Pons (tissue), 1 donor: Measurements from ENCODE around the gene COL17A1.

ENCODE experiments used
- DNase-seq: peaks from one replicate; pipeline ENCODE4 v3.0.0-alpha.2; 2016; ENCODE audit warnings: low spot score

COL17A1 gene

DNA sequence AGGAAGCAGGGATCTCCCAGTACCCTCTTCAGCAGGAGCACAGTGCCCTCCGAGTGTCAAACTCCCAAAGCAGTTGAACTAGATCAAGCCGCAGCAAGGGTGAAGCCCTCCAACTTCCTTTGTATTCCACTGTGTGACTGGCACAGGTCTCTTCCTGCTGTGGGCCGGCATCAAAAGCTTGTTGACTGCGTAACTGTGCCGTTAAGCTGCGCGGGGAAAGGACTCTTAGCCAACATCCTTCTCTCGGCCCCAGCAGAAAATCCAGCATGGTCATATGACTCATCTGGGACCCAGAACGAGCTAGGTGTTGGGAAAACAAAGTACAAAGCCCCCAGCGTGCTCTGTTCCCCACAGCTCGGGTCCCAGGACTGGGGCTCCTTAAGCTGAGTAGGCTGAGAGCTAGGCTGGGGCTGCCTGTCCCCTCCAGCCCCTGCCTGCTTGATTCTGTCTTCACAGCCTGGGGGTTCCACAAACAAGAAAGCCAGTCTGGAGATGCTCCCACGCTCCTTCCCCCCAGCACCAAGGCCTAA is 52.2 kb downstream of the COL17A1 start:
- no peak for DNase-seq

- DNase-seq: peak; percentile 28
Observed at GRCh38 chr10:104032144-104032775, 53.4 kb downstream of the COL17A1 start.

- DNase-seq: no peak
Observed at GRCh38 chr10:104031631-104032030, 54.0 kb downstream of the COL17A1 start.

DNA sequence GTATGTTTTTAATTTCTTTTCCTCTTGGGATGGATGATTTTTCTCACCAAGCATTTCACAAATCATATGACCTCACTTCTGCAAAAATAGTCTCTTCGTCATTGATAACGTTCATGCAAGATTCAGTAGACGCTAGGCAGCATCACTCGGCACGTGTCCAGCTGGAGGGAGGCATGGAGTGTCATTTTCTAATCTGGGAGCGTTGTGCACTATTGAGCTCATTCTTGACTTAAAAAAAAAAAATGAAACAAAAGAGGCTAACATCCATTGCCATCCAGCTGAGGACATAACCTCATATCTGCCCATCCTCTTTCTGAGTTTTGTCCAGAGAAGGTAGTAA is 56.2 kb downstream of the COL17A1 start:
- DNase-seq: peak; percentile 88

DNA sequence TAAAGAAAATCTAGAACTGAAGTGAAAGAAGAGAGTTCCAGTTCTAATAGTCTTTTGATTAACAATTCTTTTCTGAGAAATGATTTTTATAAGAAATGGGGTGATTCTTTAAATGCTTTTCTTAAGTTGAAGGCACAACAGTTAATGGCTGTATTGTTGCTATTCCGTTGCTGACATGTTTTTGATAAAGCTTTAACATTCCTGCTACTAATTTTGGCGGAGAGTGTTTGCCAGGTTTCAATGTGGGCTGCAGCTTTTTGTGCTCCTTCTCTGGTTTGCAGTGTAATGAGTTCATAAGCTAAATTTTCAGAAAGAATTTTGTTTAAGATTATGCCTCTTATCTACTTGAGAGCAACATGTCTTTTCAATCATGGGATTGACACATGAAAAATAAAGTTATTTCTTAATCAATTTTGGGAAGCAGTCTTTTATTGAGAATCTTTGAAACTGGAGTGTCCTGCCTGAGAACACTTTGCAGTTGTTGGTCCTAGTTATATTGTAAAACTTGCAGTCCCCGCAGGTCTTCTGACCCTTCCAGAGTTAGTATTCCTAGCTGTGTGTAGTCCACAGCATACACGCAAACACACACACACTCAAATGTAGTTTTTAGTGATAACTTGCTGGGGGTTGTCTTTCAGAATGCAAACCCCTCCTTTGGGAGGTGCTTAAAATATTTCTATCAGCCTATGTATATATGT is 56.7 kb downstream of the COL17A1 start:
- DNase-seq: peak; percentile 22

GRCh38 chr10:104028146-104028545 is 57.5 kb downstream of the COL17A1 start:
- DNase-seq: peak; percentile 87

- no peak for DNase-seq
Observed at GRCh38 chr10:104026762-104027161, 58.9 kb downstream of the COL17A1 start.

DNA sequence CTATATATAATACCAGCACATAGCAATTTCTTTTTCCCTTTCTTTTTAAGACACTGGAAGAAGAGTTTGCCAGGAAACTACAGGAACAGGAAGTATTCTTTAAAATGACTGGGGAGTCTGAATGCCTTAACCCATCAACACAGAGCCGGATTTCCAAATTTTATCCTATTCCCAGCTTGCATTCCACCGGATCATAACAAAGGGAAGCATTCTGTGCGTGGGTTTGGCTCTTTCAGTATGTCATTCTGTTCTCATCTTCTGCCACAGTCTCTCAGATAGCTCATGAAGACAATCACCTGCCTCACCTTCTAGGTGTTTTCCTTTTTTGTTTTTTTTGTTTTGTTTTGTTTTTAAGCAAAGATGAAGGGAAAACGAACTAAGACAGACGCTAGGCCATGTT is 60.2 kb downstream of the COL17A1 start:
- peak; percentile 14 for DNase-seq

GRCh38 chr10:104022026-104022425 is 63.7 kb downstream of the COL17A1 start:
- DNase-seq: no peak

DNA sequence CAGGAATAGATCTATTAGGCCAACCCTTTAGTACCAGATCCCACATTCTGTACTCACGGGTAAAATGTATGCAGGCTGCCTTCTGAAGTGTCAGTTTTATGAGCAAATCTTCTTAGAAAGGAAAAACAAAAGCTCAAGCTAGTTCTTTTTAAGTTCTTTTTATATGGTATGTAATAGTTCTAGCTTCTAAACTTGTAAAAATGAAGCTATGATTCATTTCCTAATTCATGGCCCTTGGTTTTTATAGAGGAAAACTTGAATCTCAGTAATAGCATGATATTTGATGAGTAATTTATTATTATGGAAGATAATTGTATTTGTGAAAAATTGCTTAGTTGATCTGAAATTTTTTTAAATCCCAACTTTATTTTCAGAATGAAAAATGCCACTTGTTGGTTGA is 64.4 kb downstream of the COL17A1 start:
- DNase-seq: no peak

DNA sequence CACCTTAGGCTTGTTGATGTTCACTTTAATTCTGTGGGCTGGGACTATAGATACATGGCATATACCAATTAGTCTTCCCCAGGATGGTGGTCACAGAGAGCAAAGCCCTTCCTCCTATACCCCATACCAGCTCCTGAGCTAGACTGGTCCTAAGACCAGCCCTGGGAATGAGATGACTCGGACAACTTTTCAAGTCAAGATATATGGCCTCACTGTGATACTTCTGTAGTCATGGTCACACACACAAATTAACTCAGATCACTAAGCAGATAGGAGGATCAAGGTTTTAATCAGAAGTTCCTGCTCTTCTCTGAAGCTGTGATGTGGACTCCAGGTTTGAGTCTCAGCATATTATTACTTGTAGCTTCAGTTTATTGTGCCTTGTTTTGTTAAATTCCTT is 65.7 kb downstream of the COL17A1 start:
- no peak for DNase-seq

DNA sequence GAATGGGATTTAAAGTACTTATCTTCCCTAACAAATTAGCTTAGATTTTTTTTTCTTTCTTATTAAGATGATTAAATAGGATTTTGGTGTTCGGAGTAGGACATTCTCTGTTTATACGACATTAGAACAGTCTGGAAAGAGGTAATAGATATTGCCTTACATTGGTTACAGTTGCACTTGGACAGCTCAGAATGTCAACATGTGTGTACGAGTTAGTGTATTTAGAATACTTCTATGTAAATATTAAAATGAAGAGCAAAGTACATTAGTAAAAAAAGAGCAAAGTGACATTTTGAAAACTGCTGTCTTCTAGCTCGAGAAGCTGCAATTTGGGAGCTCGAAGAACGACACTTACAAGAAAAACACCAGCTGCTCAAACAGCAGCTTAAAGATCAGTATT is 67.2 kb downstream of the COL17A1 start:
- no peak for DNase-seq

- no peak for DNase-seq
Observed at GRCh38 chr10:104016661-104017060, 69.0 kb downstream of the COL17A1 start.

DNA sequence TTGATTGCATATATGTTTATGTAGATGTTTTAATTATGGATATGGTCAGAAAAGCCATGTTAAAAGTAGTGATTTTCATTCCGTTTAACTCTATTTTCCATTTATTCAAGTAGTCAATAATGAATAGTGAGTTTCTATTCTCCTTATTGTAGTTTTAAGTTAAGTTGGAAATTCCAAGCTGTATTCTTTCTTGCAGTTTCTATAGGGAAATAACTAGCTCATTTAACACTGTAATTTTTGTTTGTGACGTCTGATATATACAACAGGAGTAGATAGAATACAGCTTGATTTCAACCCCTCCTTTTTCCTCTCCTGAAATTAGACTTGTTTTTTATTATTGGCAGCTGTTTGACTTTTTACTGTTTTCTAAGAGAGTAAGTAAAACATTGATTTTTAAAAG is 71.5 kb downstream of the COL17A1 start:
- DNase-seq: no peak

DNA sequence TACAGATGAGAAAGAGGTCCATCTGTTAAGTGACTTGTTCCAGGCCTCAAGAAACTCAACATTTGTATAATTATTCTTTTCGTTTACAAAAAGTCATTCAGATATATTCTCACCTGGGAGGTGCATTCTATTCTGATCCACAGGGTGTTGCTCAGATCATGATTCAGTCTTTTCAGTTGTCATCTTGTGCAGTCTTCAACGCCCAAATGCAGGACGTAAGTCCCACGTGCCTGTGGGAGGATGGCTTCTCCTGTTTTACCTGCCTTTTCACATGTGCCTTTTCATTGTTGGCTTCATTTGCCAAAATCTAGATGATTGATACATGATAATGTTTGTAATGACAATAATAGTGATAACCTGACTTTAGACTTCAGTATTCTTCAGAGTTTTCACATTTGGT is 72.2 kb downstream of the COL17A1 start:
- no peak for DNase-seq

DNA sequence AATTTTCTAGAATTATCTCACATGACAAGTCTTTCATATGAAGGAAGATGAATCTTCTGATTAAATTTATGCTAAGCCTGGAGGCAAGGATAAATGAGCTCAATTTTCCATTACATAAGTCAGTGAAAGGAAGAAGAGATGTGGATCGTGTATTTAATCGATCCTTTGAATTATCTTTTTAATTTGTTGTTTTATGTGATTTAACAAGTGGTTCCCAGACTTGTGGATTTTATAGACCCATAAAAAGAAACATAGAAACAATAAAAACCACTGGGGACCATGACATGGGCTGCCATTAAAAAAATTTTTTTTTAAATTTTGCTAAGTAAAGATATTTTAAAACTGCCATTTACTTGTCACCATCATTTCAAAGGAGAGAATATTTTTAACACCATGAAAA is 73.8 kb downstream of the COL17A1 start:
- DNase-seq: no peak

GRCh38 chr10:104005172-104005863 is 80.4 kb downstream of the COL17A1 start:
- DNase-seq: no peak

DNA sequence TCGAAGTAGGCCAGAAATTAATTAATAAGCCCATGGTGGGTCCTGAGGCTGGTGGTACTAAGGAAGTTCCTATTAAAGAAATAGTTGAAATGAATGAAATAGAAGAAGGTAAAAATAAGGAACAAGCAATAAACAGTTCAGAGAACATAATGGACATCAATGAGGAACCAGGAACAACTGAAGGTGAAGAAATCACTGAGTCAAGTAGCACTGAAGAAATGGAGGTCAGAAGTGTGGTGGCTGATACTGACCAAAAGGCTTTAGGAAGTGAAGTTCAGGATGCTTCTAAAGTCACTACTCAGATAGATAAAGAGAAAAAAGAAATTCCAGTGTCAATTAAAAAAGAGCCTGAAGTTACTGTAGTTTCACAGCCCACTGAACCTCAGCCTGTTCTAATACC is 82.8 kb downstream of the COL17A1 start:
- no peak for DNase-seq

- DNase-seq: no peak
Observed at GRCh38 chr10:103998805-103999204, 86.9 kb downstream of the COL17A1 start.

- no peak for DNase-seq
Observed at GRCh38 chr10:103995134-103995533, 90.5 kb downstream of the COL17A1 start.

GRCh38 chr10:103991393-103992128 is 94.1 kb downstream of the COL17A1 start:
- no peak for DNase-seq

DNA sequence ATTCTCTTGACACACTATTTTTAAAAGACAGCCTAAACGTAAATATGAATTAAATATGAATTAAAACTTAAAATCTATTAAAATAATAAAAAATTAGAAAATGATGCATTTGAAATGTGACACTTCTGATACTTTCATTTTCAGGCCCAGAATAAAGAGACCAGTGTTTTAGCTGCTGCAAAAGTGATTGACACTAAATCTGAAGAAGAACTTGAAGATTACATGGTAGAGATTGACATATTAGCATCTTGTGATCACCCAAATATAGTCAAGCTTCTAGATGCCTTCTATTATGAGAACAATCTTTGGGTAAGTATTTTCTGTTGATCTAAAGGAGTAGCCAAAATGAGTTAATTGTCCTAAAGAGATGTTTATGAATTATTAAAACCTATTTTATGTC is 95.1 kb downstream of the COL17A1 start:
- DNase-seq: no peak

- no peak for DNase-seq
Observed at GRCh38 chr10:103990121-103990520, 95.6 kb downstream of the COL17A1 start.
